Activated naive CD4-positive, alpha-beta T cell treated with anti-CD3 and anti-CD28 coated beads for 36 hours (primary cell): ENCODE data around the gene NBPF11. TPM values are rescaled to one million over a fixed set of nuclear protein-coding genes. Genes with fewer than 3 reads are reported as not detected.
"Not testable (repeated sequence)": the region's sequence is repeated elsewhere in the genome, so short reads cannot be mapped to it uniquely, and the experiment has no call there.

Experiments
- CTCF ChIA-PET: fragments of 350-600 bp; sonication (Branson Sonifier 250); formaldehyde crosslinking; loops from one replicate; lab custom pipeline; 2021; ENCODE audit warnings: antibody characterized with exemption; lab: Charles Lee
- DNase-seq: peaks from one replicate; pipeline ENCODE4 v3.0.0-alpha.2; 2020
- H3K27ac Mint-ChIP-seq: one replicate; pipeline ENCODE4 v1.8.0; 2021; ENCODE audit warnings: mild to moderate bottlenecking, mixed read lengths
- H3K27me3 Mint-ChIP-seq: one replicate; pipeline ENCODE4 v1.8.0; 2021; ENCODE audit warnings: low read depth, mixed read lengths
- H3K36me3 Mint-ChIP-seq: one replicate; pipeline ENCODE4 v1.8.0; 2021; ENCODE audit warnings: low read depth, mixed read lengths
- H3K4me1 Mint-ChIP-seq: one replicate; pipeline ENCODE4 v1.8.0; 2021; ENCODE audit warnings: low read depth, mixed read lengths
- H3K4me3 Mint-ChIP-seq: one replicate; pipeline ENCODE4 v1.8.0; 2021; ENCODE audit warnings: mild to moderate bottlenecking, moderate library complexity, mixed read lengths
- H3K9me3 Mint-ChIP-seq: one replicate; pipeline ENCODE4 v1.8.0; 2021; ENCODE audit warnings: mixed read lengths
- intact Hi-C: fragments of 100-400 bp; cut with micrococcal nuclease; formaldehyde crosslinking; loops from one replicate; pipeline ENCODE4 v1.15.1; 2023
- total RNA-seq, 2 experiments: library from RNA; stranded (reverse); gene quantifications; one replicate each; pipeline ENCODE4 v1.2.3, GENCODE V29; 2021

The NBPF11 gene
- total RNA-seq, 2 experiments from 2014 or later: 6.7 to 7.3 TPM

DNA sequence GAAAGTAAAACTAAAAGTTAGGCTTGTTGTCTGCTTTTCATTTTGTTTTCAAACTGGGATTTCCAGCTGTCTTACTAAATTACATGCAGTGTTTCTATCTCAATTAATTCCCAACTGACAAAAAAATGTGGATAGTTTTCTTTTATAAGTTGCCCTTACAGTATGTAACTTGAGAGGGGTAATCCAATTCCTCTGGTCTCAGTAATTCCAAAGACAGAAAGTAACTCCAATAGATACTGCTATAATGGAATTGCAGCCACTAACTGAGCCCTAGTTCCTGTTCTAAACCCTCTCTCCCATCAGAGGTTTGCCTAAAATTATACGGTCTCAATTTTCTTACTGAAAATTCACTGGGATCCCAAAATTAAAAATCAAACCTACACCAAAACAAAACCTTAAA, 83.5 kb downstream of the NBPF11 start:
- H3K4me1 Mint-ChIP-seq, H3K9me3 Mint-ChIP-seq, DNase-seq, H3K36me3 Mint-ChIP-seq, CTCF ChIA-PET, intact Hi-C loops, H3K27me3 Mint-ChIP-seq, H3K27ac Mint-ChIP-seq, H3K4me3 Mint-ChIP-seq: not testable (repeated sequence)

- H3K27ac Mint-ChIP-seq, H3K9me3 Mint-ChIP-seq, DNase-seq, H3K4me1 Mint-ChIP-seq, H3K27me3 Mint-ChIP-seq, H3K4me3 Mint-ChIP-seq, H3K36me3 Mint-ChIP-seq, CTCF ChIA-PET, intact Hi-C loops: not testable (repeated sequence)
Observed at GRCh38 chr1:148068201-148068600, 83.9 kb downstream of the NBPF11 start.

DNA sequence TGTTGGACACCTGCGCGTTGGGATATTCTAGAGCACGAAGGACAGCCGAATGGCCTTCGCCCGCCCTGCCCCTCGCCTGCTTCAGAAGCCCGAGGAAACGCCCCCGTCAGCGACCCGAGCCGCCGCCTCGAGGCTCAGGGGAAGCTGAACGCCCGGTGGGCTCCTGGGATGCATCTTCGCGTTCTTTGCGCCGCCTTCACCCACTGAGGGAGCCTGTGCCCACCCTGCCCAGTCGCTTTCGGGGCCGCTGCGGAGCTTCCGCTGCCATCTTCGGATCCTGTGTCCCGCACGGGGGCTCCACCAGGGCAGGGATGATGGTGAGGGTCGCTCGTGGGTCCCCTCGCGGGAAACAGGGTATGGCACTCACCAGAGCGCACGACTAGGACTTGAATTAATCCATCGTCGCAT, 91.8 kb downstream of the NBPF11 start:
- H3K4me1 Mint-ChIP-seq, intact Hi-C loops, CTCF ChIA-PET, H3K9me3 Mint-ChIP-seq, H3K27ac Mint-ChIP-seq, DNase-seq, H3K36me3 Mint-ChIP-seq: not testable (repeated sequence)
- peak overlapping the region; percentile 58 for H3K4me3 Mint-ChIP-seq
- peaks cover 10% of the 10 kb centered on the region for H3K27me3 Mint-ChIP-seq

- H3K27ac Mint-ChIP-seq, intact Hi-C loops, H3K36me3 Mint-ChIP-seq, H3K9me3 Mint-ChIP-seq, CTCF ChIA-PET, H3K4me1 Mint-ChIP-seq, DNase-seq, H3K4me3 Mint-ChIP-seq: not testable (repeated sequence)
- H3K27me3 Mint-ChIP-seq: peaks cover 10% of the 10 kb centered on the region
Observed at GRCh38 chr1:148057384-148057783, 94.7 kb downstream of the NBPF11 start.

Other genes with a start within 250 kb of the NBPF11 start
- gene GJA8, start 249.5 kb downstream of the NBPF11 start, total RNA-seq: not detected
- gene GPR89B, start 223.9 kb downstream of the NBPF11 start, total RNA-seq: 10 to 100 TPM; 11.5 to 11.8 TPM